ENCODE data around the gene DVL1.

Gene DVL1

GRCh38 chr1:1297802-1298424 lies 51.3 kb downstream of the DVL1 start:
- no peaks in the 10 kb centered on the region for H3K4me1 ChIP-seq (ENCODE audit: insufficient read depth, low read length, poor library complexity, severe bottlenecking)
- no peak overlapping the region for H3K4me3 ChIP-seq (ENCODE audit: low read length, poor library complexity, severe bottlenecking)
- no peaks in the 10 kb centered on the region for H3K36me3 ChIP-seq (ENCODE audit: insufficient read depth, low read length)
- no peaks in the 10 kb centered on the region for H3F3A ChIP-seq (ENCODE audit: low read depth)
- no peaks in the 10 kb centered on the region for H3K9me2 ChIP-seq (replicated peaks; ENCODE audit: low read depth, low read length)
- H3K9ac ChIP-seq (ENCODE audit: low read depth, low read length, poor library complexity, severe bottlenecking), result no peak overlapping the region
- H3K27me3 ChIP-seq (ENCODE audit: insufficient read depth, low read length, poor library complexity, severe bottlenecking), result no peaks in the 10 kb centered on the region
- H4K20me1 ChIP-seq (ENCODE audit: insufficient read depth, low read length, poor library complexity, severe bottlenecking), result peaks cover 4% of the 10 kb centered on the region
- H3K9me3 ChIP-seq (ENCODE audit: insufficient read depth, low read depth, low read length), result no peaks in the 10 kb centered on the region
- H3K79me2 ChIP-seq (ENCODE audit: insufficient read depth, low read length), result no peaks in the 10 kb centered on the region
- H2AFZ ChIP-seq (ENCODE audit: low read length), result no peak overlapping the region
- no peak for TF ChIP-seq EZH2phosphoT487 (IDR thresholded peaks at IDR 0.05; ENCODE audit: borderline replicate concordance)
- TF ChIP-seq CTCF (conservative IDR thresholded peaks at IDR 0.05; ENCODE audit: low read length), result no peak
- no peak overlapping the region for H3K4me2 ChIP-seq (ENCODE audit: low read depth, low read length, poor library complexity, severe bottlenecking)

- Histone ChIP-seq H2AFZ (ENCODE audit: low read length) (no peak overlapping the region), H3K4me2 (ENCODE audit: low read depth, low read length, poor library complexity, severe bottlenecking) (no peak overlapping the region), H4K20me1 (ENCODE audit: insufficient read depth, low read length, poor library complexity, severe bottlenecking) (no peaks in the 10 kb centered on the region), H3K9ac (ENCODE audit: low read depth, low read length, poor library complexity, severe bottlenecking) (no peak overlapping the region), H3K9me2 (replicated peaks; ENCODE audit: low read depth, low read length) (no peaks in the 10 kb centered on the region), H3K27me3 (ENCODE audit: insufficient read depth, low read length, poor library complexity, severe bottlenecking) (no peaks in the 10 kb centered on the region), H3F3A (ENCODE audit: low read depth) (no peaks in the 10 kb centered on the region), H3K4me3 (ENCODE audit: low read length, poor library complexity, severe bottlenecking) (no peak overlapping the region), H3K36me3 (ENCODE audit: insufficient read depth, low read length) (no peaks in the 10 kb centered on the region), H3K79me2 (ENCODE audit: insufficient read depth, low read length) (no peaks in the 10 kb centered on the region), H3K4me1 (ENCODE audit: insufficient read depth, low read length, poor library complexity, severe bottlenecking) (no peaks in the 10 kb centered on the region), H3K9me3 (ENCODE audit: insufficient read depth, low read depth, low read length) (no peaks in the 10 kb centered on the region)
- TF ChIP-seq EZH2phosphoT487 (IDR thresholded peaks at IDR 0.05; ENCODE audit: borderline replicate concordance), result no peak
- TF ChIP-seq CTCF (conservative IDR thresholded peaks at IDR 0.05; ENCODE audit: low read length), result no peak
These were observed 52.9 kb downstream of the DVL1 start for GRCh38 chr1:1296070-1297061.

- no peaks in the 10 kb centered on the region for H3K4me1 ChIP-seq (ENCODE audit: insufficient read depth, low read length, poor library complexity, severe bottlenecking)
- H3K27me3 ChIP-seq (ENCODE audit: insufficient read depth, low read length, poor library complexity, severe bottlenecking), result no peaks in the 10 kb centered on the region
- no peaks in the 10 kb centered on the region for H3K9me2 ChIP-seq (replicated peaks; ENCODE audit: low read depth, low read length)
- H3K79me2 ChIP-seq (ENCODE audit: insufficient read depth, low read length), result no peaks in the 10 kb centered on the region
- H3K36me3 ChIP-seq (ENCODE audit: insufficient read depth, low read length), result no peaks in the 10 kb centered on the region
- no peak for TF ChIP-seq EZH2phosphoT487 (IDR thresholded peaks at IDR 0.05; ENCODE audit: borderline replicate concordance)
- no peak for TF ChIP-seq CTCF (conservative IDR thresholded peaks at IDR 0.05; ENCODE audit: low read length)
- no peaks in the 10 kb centered on the region for H3K9me3 ChIP-seq (ENCODE audit: insufficient read depth, low read depth, low read length)
- H3K4me3 ChIP-seq (ENCODE audit: low read length, poor library complexity, severe bottlenecking), result no peak overlapping the region
- H2AFZ ChIP-seq (ENCODE audit: low read length), result no peak overlapping the region
- no peaks in the 10 kb centered on the region for H4K20me1 ChIP-seq (ENCODE audit: insufficient read depth, low read length, poor library complexity, severe bottlenecking)
- H3F3A ChIP-seq (ENCODE audit: low read depth), result no peaks in the 10 kb centered on the region
- no peak overlapping the region for H3K4me2 ChIP-seq (ENCODE audit: low read depth, low read length, poor library complexity, severe bottlenecking)
- H3K9ac ChIP-seq (ENCODE audit: low read depth, low read length, poor library complexity, severe bottlenecking), result no peak overlapping the region
These were observed 53.9 kb downstream of the DVL1 start for GRCh38 chr1:1295154-1295923.
